ENCODE results near the gene MATCAP1. TPM values are rescaled to one million over a fixed set of nuclear protein-coding genes. Genes with fewer than 3 reads are reported as not detected.

Gene MATCAP1
- total RNA-seq, 1 experiment from 2014 or later, result 51.2 TPM

DNA sequence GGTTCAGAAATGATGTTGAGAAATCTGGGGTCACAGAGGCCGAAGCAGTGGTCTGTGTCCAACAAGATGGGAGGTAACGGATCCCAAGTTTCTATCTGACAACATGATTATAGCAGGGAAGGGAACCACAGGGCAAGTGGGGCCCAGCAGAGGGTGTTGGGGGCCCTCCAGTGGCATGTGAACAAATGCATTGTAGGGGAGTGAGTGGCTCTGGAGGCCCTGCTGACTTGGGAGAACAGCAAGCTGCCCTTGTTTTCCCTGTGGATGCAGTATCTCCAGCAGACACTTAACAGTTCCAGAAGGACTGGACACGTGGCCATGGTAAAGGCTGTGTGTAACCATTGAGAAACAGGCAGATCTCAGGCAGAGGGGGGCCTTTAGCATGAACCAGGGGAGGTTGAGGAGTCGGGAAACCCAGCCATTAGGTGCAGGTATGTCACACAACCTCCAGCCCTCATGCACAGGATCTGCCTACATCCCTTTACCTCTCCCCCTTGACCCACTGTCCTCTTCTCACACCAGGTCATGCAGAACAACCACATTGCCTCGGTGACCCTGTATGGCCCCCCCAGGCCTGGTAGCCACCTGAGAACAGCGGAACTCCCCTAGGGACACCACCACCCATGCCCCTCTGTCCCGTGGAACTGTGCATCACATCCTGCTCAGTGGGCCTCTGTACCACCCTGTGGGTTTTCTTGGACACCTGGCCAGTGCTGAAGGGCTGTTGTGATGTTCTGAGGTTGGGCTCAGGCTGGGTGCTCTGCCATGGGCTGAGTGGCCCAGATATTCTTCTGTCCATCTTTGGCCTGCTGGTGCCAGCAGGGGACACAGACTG, 37.0 kb downstream of the MATCAP1 start:
- no peak overlapping the region for H2BK5ac ChIP-seq (ENCODE audit: insufficient read length, low read length)
- H4K5ac ChIP-seq (ENCODE audit: insufficient read length, low read depth, low read length), result no peak overlapping the region
- H3K79me1 ChIP-seq (ENCODE audit: insufficient read depth, low read depth, low read length, poor library complexity, severe bottlenecking), result no peaks in the 10 kb centered on the region
- H3K23me2 ChIP-seq (ENCODE audit: insufficient read length, low read depth, low read length, poor library complexity, severe bottlenecking), result peaks cover 5% of the 10 kb centered on the region
- H3K4me1 ChIP-seq (ENCODE audit: insufficient read depth, low read length), result no peaks in the 10 kb centered on the region
- no peak overlapping the region for H2BK20ac ChIP-seq (ENCODE audit: low read depth, low read length, poor library complexity, severe bottlenecking)
- WGBS (ENCODE audit: extremely low coverage, insufficient read length, low lambda C conversion rate), result no CpG with 5 or more reads among the region's 7 CpGs
- H3K56ac ChIP-seq (ENCODE audit: insufficient read length, low read depth, low read length), result no peak overlapping the region
- H2AK5ac ChIP-seq (ENCODE audit: insufficient read length, low read length), result no peak overlapping the region
- H3K4me2 ChIP-seq (ENCODE audit: insufficient read depth, insufficient read length, low read length), result no peak overlapping the region
- no peak overlapping the region for H3K23ac ChIP-seq (ENCODE audit: insufficient read length, low read depth, low read length)
- no peak overlapping the region for H3K14ac ChIP-seq (ENCODE audit: insufficient read depth, low read length)
- H2AFZ ChIP-seq (ENCODE audit: low read length), result no peak overlapping the region
- H3K9me3 Mint-ChIP-seq, result peaks cover 0 to 3% of the 10 kb centered on the region in 2 experiments; a peak in 1 of 5 replicates
- H3T11ph ChIP-seq (ENCODE audit: low read length), result no peak overlapping the region
- peaks cover 2% of the 10 kb centered on the region; the same call in 1 of the 2 replicates for H3K27me3 ChIP-seq (ENCODE audit: insufficient read depth, low read length)
- no peak overlapping the region for H2BK120ac ChIP-seq (ENCODE audit: low read depth, low read length, poor library complexity, severe bottlenecking)
- H3K27me3 Mint-ChIP-seq (ENCODE audit: low read depth), result peaks cover 8% of the 10 kb centered on the region
- H3K4me1 Mint-ChIP-seq, result peaks cover 10 to 11% of the 10 kb centered on the region in 2 experiments
- no peaks in the 10 kb centered on the region for H3K79me2 ChIP-seq (ENCODE audit: insufficient read depth, low read length)
- H2BK15ac ChIP-seq (ENCODE audit: low read depth, low read length), result no peak overlapping the region
- no peak for DNase-seq
- H3K9me3 ChIP-seq (ENCODE audit: control insufficient read depth, low read depth, low read length), result no peaks in the 10 kb centered on the region
- H4K8ac ChIP-seq (replicated peaks; ENCODE audit: insufficient read length, low read depth, low read length), result no peak overlapping the region
- peaks cover 17 to 66% (median 65%) of the 10 kb centered on the region in 3 experiments for H3K36me3 Mint-ChIP-seq (ENCODE audit: insufficient read depth in 1 of 3, low read depth in 3 of 3)
- no peak overlapping the region for H3K9ac ChIP-seq (ENCODE audit: extremely low read depth, insufficient read length, low read length)
- H3K18ac ChIP-seq (ENCODE audit: insufficient read length, low read depth, low read length), result no peak overlapping the region
- no peaks in the 10 kb centered on the region for H4K20me1 ChIP-seq (ENCODE audit: control insufficient read depth, insufficient read depth, insufficient read length)
- no peak overlapping the region for H3K27ac Mint-ChIP-seq
- H2BK12ac ChIP-seq (ENCODE audit: insufficient read length, low read depth, low read length), result no peak overlapping the region
- no peak overlapping the region for H3K27ac ChIP-seq (ENCODE audit: insufficient read length, low read depth, low read length)
- no peak overlapping the region for H4K91ac ChIP-seq (ENCODE audit: insufficient read length, low read depth, low read length)
- no peak overlapping the region for H3K4ac ChIP-seq (ENCODE audit: low read depth, low read length)
- TF ChIP-seq, protein P1, sequence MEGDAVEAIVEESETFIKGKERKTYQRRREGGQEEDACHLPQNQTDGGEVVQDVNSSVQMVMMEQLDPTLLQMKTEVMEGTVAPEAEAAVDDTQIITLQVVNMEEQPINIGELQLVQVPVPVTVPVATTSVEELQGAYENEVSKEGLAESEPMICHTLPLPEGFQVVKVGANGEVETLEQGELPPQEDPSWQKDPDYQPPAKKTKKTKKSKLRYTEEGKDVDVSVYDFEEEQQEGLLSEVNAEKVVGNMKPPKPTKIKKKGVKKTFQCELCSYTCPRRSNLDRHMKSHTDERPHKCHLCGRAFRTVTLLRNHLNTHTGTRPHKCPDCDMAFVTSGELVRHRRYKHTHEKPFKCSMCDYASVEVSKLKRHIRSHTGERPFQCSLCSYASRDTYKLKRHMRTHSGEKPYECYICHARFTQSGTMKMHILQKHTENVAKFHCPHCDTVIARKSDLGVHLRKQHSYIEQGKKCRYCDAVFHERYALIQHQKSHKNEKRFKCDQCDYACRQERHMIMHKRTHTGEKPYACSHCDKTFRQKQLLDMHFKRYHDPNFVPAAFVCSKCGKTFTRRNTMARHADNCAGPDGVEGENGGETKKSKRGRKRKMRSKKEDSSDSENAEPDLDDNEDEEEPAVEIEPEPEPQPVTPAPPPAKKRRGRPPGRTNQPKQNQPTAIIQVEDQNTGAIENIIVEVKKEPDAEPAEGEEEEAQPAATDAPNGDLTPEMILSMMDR (conservative IDR thresholded peaks at IDR 0.05), result no peak
- H3K4me3 Mint-ChIP-seq, result no peak overlapping the region

Data from H9 (cell line).